HFFc6 (cell line): ENCODE measurements around the gene GARIN5A. TPM values are rescaled to one million over a fixed set of nuclear protein-coding genes. Genes with fewer than 3 reads are reported as not detected.

Experiments used
- DNase-seq: peaks from one replicate; pipeline ENCODE4 v3.0.0-alpha.2; 2018
- H3K27ac Mint-ChIP-seq: 2 replicates; pipeline ENCODE4 v1.8.0; 2020; ENCODE audit warnings: mild to moderate bottlenecking, mixed read lengths
- H3K27me3 Mint-ChIP-seq: 2 replicates; pipeline ENCODE4 v1.8.0; 2021; ENCODE audit warnings: mild to moderate bottlenecking, moderate library complexity, mixed read lengths; ENCODE audit not compliant: insufficient read depth
- H3K36me3 Mint-ChIP-seq: 2 replicates; pipeline ENCODE4 v1.8.0; 2021; ENCODE audit warnings: low read depth, mixed read lengths
- H3K4me1 Mint-ChIP-seq: 2 replicates; pipeline ENCODE4 v1.8.0; 2020; ENCODE audit warnings: low read depth, mixed read lengths
- H3K4me3 Mint-ChIP-seq: 2 replicates; pipeline ENCODE4 v1.8.0; 2020; ENCODE audit warnings: mild to moderate bottlenecking, moderate library complexity, mixed read lengths
- H3K9me3 Mint-ChIP-seq: 2 replicates; pipeline ENCODE4 v1.8.0; 2020; ENCODE audit warnings: mild to moderate bottlenecking, mixed read lengths
- CTCF ChIP-seq: fragments of 200-600 bp; sonication (generic); IDR thresholded peaks from 2 replicates; pipeline ENCODE4 v1.5.0; 2021; ENCODE audit warnings: antibody characterized with exemption, mild to moderate bottlenecking
- total RNA-seq, 6 experiments: library from RNA; stranded (reverse); fragmentation: NEBNext Ultra II Directional; extraction: Animal tissue kit (Norgen Biotek cat#: 25700); gene quantifications; 2 replicates in 1 of 6; 3 replicates in 5 of 6; pipeline ENCODE4 v1.2.3, GENCODE V29; 2021

Gene GARIN5A
- total RNA-seq, 6 experiments from 2014 or later = 0.16 to 1.5 (median 0.28) TPM; not detected in 1

GRCh38 chr19:50432221-50433028, 44.2 kb downstream of the GARIN5A start, which contains the start of gene MYBPC2:
TSS of gene MYBPC2 (plus strand) at chr19:50432892. CDS start at chr19:50432954, 62 bp downstream.
- Mint-ChIP-seq H3K27me3 (peaks cover 42% of the 10 kb centered on the region), H3K36me3 (no peaks in the 10 kb centered on the region), H3K27ac (no peak within 1 kb of the TSS; the same call in 1 of the 2 replicates), H3K9me3 (no peaks in the 10 kb centered on the region), H3K4me3 (peak within 1 kb of the TSS; percentile 82), H3K4me1 (peaks cover 10% of the 10 kb centered on the region)
- no peak for DNase-seq
- TF ChIP-seq CTCF = no peak

- Mint-ChIP-seq H3K4me1 (peaks cover 10% of the 10 kb centered on the region), H3K27ac (no peak overlapping the region; the same call in 1 of the 2 replicates), H3K9me3 (no peaks in the 10 kb centered on the region), H3K4me3 (peak overlapping the region; percentile 82), H3K27me3 (peaks cover 37% of the 10 kb centered on the region), H3K36me3 (no peaks in the 10 kb centered on the region)
- TF ChIP-seq CTCF = no peak
- peak; percentile 30 for DNase-seq
Measured at GRCh38 chr19:50431343-50432220, 45.1 kb downstream of the GARIN5A start.

GRCh38 chr19:50430888-50431342, 45.7 kb downstream of the GARIN5A start:
- Mint-ChIP-seq H3K4me1 (peaks cover 10% of the 10 kb centered on the region), H3K27me3 (peaks cover 33% of the 10 kb centered on the region), H3K4me3 (peak overlapping the region; percentile 82), H3K27ac (no peak overlapping the region), H3K36me3 (no peaks in the 10 kb centered on the region), H3K9me3 (no peaks in the 10 kb centered on the region)
- no peak for DNase-seq
- TF ChIP-seq CTCF = no peak

GRCh38 chr19:50428772-50429463, 47.7 kb downstream of the GARIN5A start:
- Mint-ChIP-seq H3K9me3 (no peaks in the 10 kb centered on the region), H3K36me3 (no peaks in the 10 kb centered on the region), H3K4me1 (peaks cover 10% of the 10 kb centered on the region), H3K27ac (no peak overlapping the region), H3K4me3 (no peak overlapping the region), H3K27me3 (peaks cover 26% of the 10 kb centered on the region)
- TF ChIP-seq CTCF = no peak
- DNase-seq = no peak

- Mint-ChIP-seq H3K36me3 (no peaks in the 10 kb centered on the region), H3K27me3 (peaks cover 19% of the 10 kb centered on the region), H3K4me1 (peaks cover 10% of the 10 kb centered on the region), H3K27ac (no peak overlapping the region), H3K9me3 (no peaks in the 10 kb centered on the region), H3K4me3 (no peak overlapping the region)
- peak; percentile 47 for DNase-seq
- TF ChIP-seq CTCF = no peak
Measured at GRCh38 chr19:50427997-50428425, 48.6 kb downstream of the GARIN5A start.
